Lung (tissue), 12 donors: ENCODE measurements around the gene ELFN1. TPM values are rescaled to one million over a fixed set of nuclear protein-coding genes. Genes with fewer than 3 reads are reported as not detected.

Source experiments
- ATAC-seq: fragments of 200-7000 bp; cut with Tn5 transposase; one replicate; pipeline ENCODE4 v1.9.1; 2020; ENCODE audit warnings: moderate number of reproducible peaks; ENCODE audit not compliant: insufficient read depth, low FRiP score
- DNase-seq, 3 donors: peaks; one replicate each; pipeline ENCODE4 v3.0.0-alpha.2; 2013 to 2017
- H3K27ac ChIP-seq, 2 donors: one replicate each; pipeline ENCODE4 v1.5.1; 2013; ENCODE audit warnings: mild to moderate bottlenecking in 2 of 2, moderate library complexity in 2 of 2, control low read depth in 1 of 2, inconsistent platforms in 1 of 2, low read depth in 1 of 2, low read length in 1 of 2
- H3K27me3 ChIP-seq, 3 donors: one replicate each; pipeline ENCODE4 v1.5.1; 2013; ENCODE audit warnings: low read length in 2 of 3; ENCODE audit not compliant: control insufficient read depth in 3 of 3, insufficient read depth in 3 of 3
- H3K36me3 ChIP-seq, 4 donors: one replicate each; pipeline ENCODE4 v1.5.1; 2013; ENCODE audit warnings: low read length in 4 of 4, mild to moderate bottlenecking in 1 of 4, moderate library complexity in 1 of 4; ENCODE audit not compliant: control insufficient read depth in 4 of 4, insufficient read depth in 4 of 4
- H3K4me1 ChIP-seq, 5 donors: one replicate each; pipeline ENCODE4 v1.5.1; 2013; ENCODE audit warnings: low read length in 5 of 5, mild to moderate bottlenecking in 2 of 5, moderate library complexity in 1 of 5; ENCODE audit not compliant: control insufficient read depth in 5 of 5, insufficient read depth in 5 of 5
- H3K4me3 ChIP-seq: one replicate; pipeline ENCODE4 v1.5.1; 2013; ENCODE audit warnings: mild to moderate bottlenecking, control low read depth, moderate library complexity
- H3K9ac ChIP-seq, 2 donors: one replicate each; pipeline ENCODE4 v1.5.1; 2013; ENCODE audit warnings: low read length in 2 of 2, control low read depth in 1 of 2; ENCODE audit not compliant: insufficient read depth in 1 of 2
- H3K9me3 ChIP-seq, 4 donors: one replicate each; pipeline ENCODE4 v1.5.1; 2013; ENCODE audit warnings: low read length in 3 of 4, mild to moderate bottlenecking in 1 of 4, moderate library complexity in 1 of 4; ENCODE audit not compliant: control insufficient read depth in 4 of 4, insufficient read depth in 3 of 4
- WGBS, 2 donors: extraction: QIAGEN DNeasy Blood & Tissue Kit; methylation state at CpG; one replicate each; pipeline ENCODE4 v1.1.7; 2013; 5-methylcytosine and 5-hydroxymethylcytosine counted together
- polyA plus RNA-seq, 2 donors: library from polyadenylated mRNA; stranded (reverse); fragments of 200-250 nt; gene quantifications; one replicate each; pipeline ENCODE4 v1.2.1, GENCODE V29; 2013
- total RNA-seq, 2 donors: library from RNA; depleted of rRNA in 1 of 2; stranded (reverse); fragments of >200 nt in 1 of 2; gene quantifications; one replicate each; pipeline ENCODE4 v1.2.1, GENCODE V29; 2014 to 2021
- TF ChIP-seq, protein P1 (sequence below): IDR thresholded peaks from 2 replicates; pipeline ENCODE4 v1.5.1; 2012; ENCODE audit warnings: mild to moderate bottlenecking; ENCODE audit errors: control extremely low read depth, extremely low read depth
- donor health status: control.
- donor health status: control.
- donor health status: Bipolar disorder and iron deficiency.
- donor health status: healthy.
- donor health status: DM: yes; HTN: yes; CAD: no.

The ELFN1 gene
- total and polyA plus RNA-seq, 4 donors: 0.43 to 1.4 (median 1.0) TPM

GRCh38 chr7:1777122-1777521 is 107.0 kb downstream of the ELFN1 start:
- H3K27me3 ChIP-seq: no peaks in the 10 kb centered on the region

GRCh38 chr7:1779445-1779844 is 109.4 kb downstream of the ELFN1 start:
- ATAC-seq (no peak), DNase-seq (no peak)
- TF ChIP-seq, protein P1, sequence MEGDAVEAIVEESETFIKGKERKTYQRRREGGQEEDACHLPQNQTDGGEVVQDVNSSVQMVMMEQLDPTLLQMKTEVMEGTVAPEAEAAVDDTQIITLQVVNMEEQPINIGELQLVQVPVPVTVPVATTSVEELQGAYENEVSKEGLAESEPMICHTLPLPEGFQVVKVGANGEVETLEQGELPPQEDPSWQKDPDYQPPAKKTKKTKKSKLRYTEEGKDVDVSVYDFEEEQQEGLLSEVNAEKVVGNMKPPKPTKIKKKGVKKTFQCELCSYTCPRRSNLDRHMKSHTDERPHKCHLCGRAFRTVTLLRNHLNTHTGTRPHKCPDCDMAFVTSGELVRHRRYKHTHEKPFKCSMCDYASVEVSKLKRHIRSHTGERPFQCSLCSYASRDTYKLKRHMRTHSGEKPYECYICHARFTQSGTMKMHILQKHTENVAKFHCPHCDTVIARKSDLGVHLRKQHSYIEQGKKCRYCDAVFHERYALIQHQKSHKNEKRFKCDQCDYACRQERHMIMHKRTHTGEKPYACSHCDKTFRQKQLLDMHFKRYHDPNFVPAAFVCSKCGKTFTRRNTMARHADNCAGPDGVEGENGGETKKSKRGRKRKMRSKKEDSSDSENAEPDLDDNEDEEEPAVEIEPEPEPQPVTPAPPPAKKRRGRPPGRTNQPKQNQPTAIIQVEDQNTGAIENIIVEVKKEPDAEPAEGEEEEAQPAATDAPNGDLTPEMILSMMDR: no peak
- Histone ChIP-seq H3K27ac (no peak overlapping the region), H3K4me3 (no peak overlapping the region), H3K36me3 (no peaks in the 10 kb centered on the region), H3K27me3 (no peaks in the 10 kb centered on the region), H3K9me3 (peaks cover 0 to 7% (median 0%) of the 10 kb centered on the region in 4 donors), H3K9ac (no peak overlapping the region), H3K4me1 (no peaks in the 10 kb centered on the region)
- WGBS, 2 donors: 89 to 91% methylated on average over 14 of the region's 14 CpGs

More at GRCh38 chr7:1777122-1777521, 107.0 kb downstream of the ELFN1 start:
- no peaks in the 10 kb centered on the region for H3K36me3 ChIP-seq
- H3K4me3 ChIP-seq: no peak overlapping the region
- no peak overlapping the region for H3K27ac ChIP-seq
- no peaks in the 10 kb centered on the region for H3K4me1 ChIP-seq
- no peak for DNase-seq
- no peak overlapping the region for H3K9ac ChIP-seq
- no peak for ATAC-seq
- 85% methylated on average over 6 of the region's 6 CpGs for WGBS, 2 donors
- peaks cover 0 to 7% (median 0%) of the 10 kb centered on the region in 4 donors for H3K9me3 ChIP-seq
- TF ChIP-seq, protein P1: no peak

- no peaks in the 10 kb centered on the region for H3K27me3 ChIP-seq
- ATAC-seq: no peak
Observed at GRCh38 chr7:1781369-1781768, 111.3 kb downstream of the ELFN1 start.

More at GRCh38 chr7:1781369-1781768, 111.3 kb downstream of the ELFN1 start:
- no peak overlapping the region for H3K9ac ChIP-seq
- no peak overlapping the region for H3K4me3 ChIP-seq
- no peaks in the 10 kb centered on the region for H3K4me1 ChIP-seq
- TF ChIP-seq, protein P1: no peak
- H3K27ac ChIP-seq: no peak overlapping the region
- 92 to 93% methylated on average over 12 of the region's 12 CpGs for WGBS, 2 donors
- DNase-seq: no peak
- no peaks in the 10 kb centered on the region for H3K36me3 ChIP-seq
- peaks cover 0 to 7% (median 5%) of the 10 kb centered on the region in 4 donors for H3K9me3 ChIP-seq
